ENCODE measurements around the gene PCA3. TPM values are rescaled to one million over a fixed set of nuclear protein-coding genes. Genes with fewer than 3 reads are reported as not detected.

The PCA3 gene
- total RNA-seq, 1 experiment from 2014 or later = not detected

DNA sequence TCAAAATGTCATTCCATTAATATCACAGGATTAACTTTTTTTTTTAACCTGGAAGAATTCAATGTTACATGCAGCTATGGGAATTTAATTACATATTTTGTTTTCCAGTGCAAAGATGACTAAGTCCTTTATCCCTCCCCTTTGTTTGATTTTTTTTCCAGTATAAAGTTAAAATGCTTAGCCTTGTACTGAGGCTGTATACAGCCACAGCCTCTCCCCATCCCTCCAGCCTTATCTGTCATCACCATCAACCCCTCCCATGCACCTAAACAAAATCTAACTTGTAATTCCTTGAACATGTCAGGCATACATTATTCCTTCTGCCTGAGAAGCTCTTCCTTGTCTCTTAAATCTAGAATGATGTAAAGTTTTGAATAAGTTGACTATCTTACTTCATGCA lies 20.6 kb downstream of the PCA3 start:
- CTCF ChIA-PET = no interaction called here
- no TSS peak for BruUV-seq (replicated peaks)
- no peaks in the 10 kb centered on the region for H3K9me3 Mint-ChIP-seq (ENCODE audit: unreplicated experiment)
- no peak overlapping the region for H3K27ac Mint-ChIP-seq (ENCODE audit: unreplicated experiment)
- Histone ChIP-seq H3K27me3 (replicated peaks; ENCODE audit: control insufficient read depth, insufficient read depth, low read length) (no peaks in the 10 kb centered on the region), H3K4me3 (ENCODE audit: low read depth, low read length) (no peak overlapping the region), H3K4me1 (no peaks in the 10 kb centered on the region), H3K9me3 (no peaks in the 10 kb centered on the region), H3K36me3 (ENCODE audit: control insufficient read depth, insufficient read depth, low read length) (no peaks in the 10 kb centered on the region)
- POLR2A ChIA-PET = no interaction called here
- TF ChIP-seq, protein P1, sequence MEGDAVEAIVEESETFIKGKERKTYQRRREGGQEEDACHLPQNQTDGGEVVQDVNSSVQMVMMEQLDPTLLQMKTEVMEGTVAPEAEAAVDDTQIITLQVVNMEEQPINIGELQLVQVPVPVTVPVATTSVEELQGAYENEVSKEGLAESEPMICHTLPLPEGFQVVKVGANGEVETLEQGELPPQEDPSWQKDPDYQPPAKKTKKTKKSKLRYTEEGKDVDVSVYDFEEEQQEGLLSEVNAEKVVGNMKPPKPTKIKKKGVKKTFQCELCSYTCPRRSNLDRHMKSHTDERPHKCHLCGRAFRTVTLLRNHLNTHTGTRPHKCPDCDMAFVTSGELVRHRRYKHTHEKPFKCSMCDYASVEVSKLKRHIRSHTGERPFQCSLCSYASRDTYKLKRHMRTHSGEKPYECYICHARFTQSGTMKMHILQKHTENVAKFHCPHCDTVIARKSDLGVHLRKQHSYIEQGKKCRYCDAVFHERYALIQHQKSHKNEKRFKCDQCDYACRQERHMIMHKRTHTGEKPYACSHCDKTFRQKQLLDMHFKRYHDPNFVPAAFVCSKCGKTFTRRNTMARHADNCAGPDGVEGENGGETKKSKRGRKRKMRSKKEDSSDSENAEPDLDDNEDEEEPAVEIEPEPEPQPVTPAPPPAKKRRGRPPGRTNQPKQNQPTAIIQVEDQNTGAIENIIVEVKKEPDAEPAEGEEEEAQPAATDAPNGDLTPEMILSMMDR (IDR thresholded peaks at IDR 0.05; ENCODE audit: insufficient read depth in 1 of 2, low read depth in 1 of 2, low read length in 1 of 2, severe bottlenecking in 1 of 2, unreplicated experiment in 1 of 2) = no peak
- no peaks in the 10 kb centered on the region for H3K27me3 Mint-ChIP-seq (ENCODE audit: insufficient read depth, unreplicated experiment)
- intact Hi-C loops (cut with micrococcal nuclease; ENCODE audit: unreplicated experiment) = no loop called here
- DNase-seq = no peak
- no peak overlapping the region for H3K4me3 Mint-ChIP-seq (ENCODE audit: unreplicated experiment)
- H3K36me3 Mint-ChIP-seq (ENCODE audit: insufficient read depth, unreplicated experiment) = no peaks in the 10 kb centered on the region
- H3K4me1 Mint-ChIP-seq (ENCODE audit: low read depth, unreplicated experiment) = no peaks in the 10 kb centered on the region

DNA sequence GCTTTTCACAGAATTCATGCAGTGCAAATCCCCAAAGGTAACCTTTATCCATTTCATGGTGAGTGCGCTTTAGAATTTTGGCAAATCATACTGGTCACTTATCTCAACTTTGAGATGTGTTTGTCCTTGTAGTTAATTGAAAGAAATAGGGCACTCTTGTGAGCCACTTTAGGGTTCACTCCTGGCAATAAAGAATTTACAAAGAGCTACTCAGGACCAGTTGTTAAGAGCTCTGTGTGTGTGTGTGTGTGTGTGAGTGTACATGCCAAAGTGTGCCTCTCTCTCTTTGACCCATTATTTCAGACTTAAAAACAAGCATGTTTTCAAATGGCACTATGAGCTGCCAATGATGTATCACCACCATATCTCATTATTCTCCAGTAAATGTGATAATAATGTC lies 21.3 kb downstream of the PCA3 start:
- H3K36me3 Mint-ChIP-seq (ENCODE audit: insufficient read depth, unreplicated experiment) = no peaks in the 10 kb centered on the region
- no peak overlapping the region for H3K4me3 ChIP-seq (ENCODE audit: low read depth, low read length)
- H3K27ac Mint-ChIP-seq (ENCODE audit: unreplicated experiment) = no peak overlapping the region
- no peaks in the 10 kb centered on the region for H3K27me3 Mint-ChIP-seq (ENCODE audit: insufficient read depth, unreplicated experiment)
- no peaks in the 10 kb centered on the region for H3K9me3 Mint-ChIP-seq (ENCODE audit: unreplicated experiment)
- TF ChIP-seq, protein P1 (IDR thresholded peaks at IDR 0.05; ENCODE audit: insufficient read depth in 1 of 2, low read depth in 1 of 2, low read length in 1 of 2, severe bottlenecking in 1 of 2, unreplicated experiment in 1 of 2) = no peak
- ChIA-PET CTCF (no interaction called here), POLR2A (no interaction called here)
- no peak for DNase-seq
- no peaks in the 10 kb centered on the region for H3K36me3 ChIP-seq (ENCODE audit: control insufficient read depth, insufficient read depth, low read length)
- H3K27me3 ChIP-seq (replicated peaks; ENCODE audit: control insufficient read depth, insufficient read depth, low read length) = no peaks in the 10 kb centered on the region
- H3K4me1 ChIP-seq = no peaks in the 10 kb centered on the region
- intact Hi-C loops (cut with micrococcal nuclease; ENCODE audit: unreplicated experiment) = no loop called here
- no peak overlapping the region for H3K4me3 Mint-ChIP-seq (ENCODE audit: unreplicated experiment)
- no TSS peak for BruUV-seq (replicated peaks)
- no peaks in the 10 kb centered on the region for H3K9me3 ChIP-seq
- no peaks in the 10 kb centered on the region for H3K4me1 Mint-ChIP-seq (ENCODE audit: low read depth, unreplicated experiment)

DNA sequence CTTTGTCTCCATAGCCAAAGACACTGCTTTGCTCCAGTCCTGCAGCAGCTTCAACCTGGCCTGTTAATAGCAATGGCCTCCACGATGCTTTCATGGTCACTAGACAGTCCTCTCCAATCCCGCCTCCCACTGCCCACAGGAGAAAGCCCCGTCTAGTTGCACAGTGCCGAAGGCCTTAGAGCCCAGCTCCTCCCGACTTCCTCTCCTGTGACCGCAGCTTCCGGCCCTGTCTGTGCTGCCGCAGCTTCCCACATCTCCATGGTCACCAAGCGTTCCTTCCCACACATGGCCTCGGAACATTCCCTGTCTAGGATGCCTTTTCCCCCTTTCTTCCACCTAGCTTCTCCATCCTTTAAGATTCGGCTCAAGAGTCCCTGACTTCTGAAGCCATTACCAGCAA lies 23.4 kb downstream of the PCA3 start:
- Mint-ChIP-seq H3K4me1 (ENCODE audit: low read depth, unreplicated experiment) (no peaks in the 10 kb centered on the region), H3K4me3 (ENCODE audit: unreplicated experiment) (no peak overlapping the region), H3K27ac (ENCODE audit: unreplicated experiment) (no peak overlapping the region), H3K27me3 (ENCODE audit: insufficient read depth, unreplicated experiment) (no peaks in the 10 kb centered on the region), H3K9me3 (ENCODE audit: unreplicated experiment) (no peaks in the 10 kb centered on the region), H3K36me3 (ENCODE audit: insufficient read depth, unreplicated experiment) (no peaks in the 10 kb centered on the region)
- Histone ChIP-seq H3K4me3 (ENCODE audit: low read depth, low read length) (no peak overlapping the region), H3K27me3 (replicated peaks; ENCODE audit: control insufficient read depth, insufficient read depth, low read length) (no peaks in the 10 kb centered on the region), H3K4me1 (no peaks in the 10 kb centered on the region), H3K36me3 (ENCODE audit: control insufficient read depth, insufficient read depth, low read length) (no peaks in the 10 kb centered on the region), H3K9me3 (no peaks in the 10 kb centered on the region)
- intact Hi-C loops (cut with micrococcal nuclease; ENCODE audit: unreplicated experiment) = no loop called here
- CTCF ChIA-PET = no interaction called here
- DNase-seq = no peak
- POLR2A ChIA-PET = no interaction called here
- no TSS peak for BruUV-seq (replicated peaks)
- TF ChIP-seq, protein P1 (IDR thresholded peaks at IDR 0.05; ENCODE audit: insufficient read depth in 1 of 2, low read depth in 1 of 2, low read length in 1 of 2, severe bottlenecking in 1 of 2, unreplicated experiment in 1 of 2) = no peak

Measured in Caco-2 (cell line).